HepG2 (cell line): ENCODE results near the gene ATG16L1. TPM values are rescaled to one million over a fixed set of nuclear protein-coding genes. Genes with fewer than 3 reads are reported as not detected.

Experiments used
- ATAC-seq: fragments of 200-7000 bp; cut with Tn5 transposase; 3 replicates; pipeline ENCODE4 v1.9.1; 2020; ENCODE audit warnings: mild to moderate bottlenecking, moderate library complexity
- BruUV-seq: library from RNA; stranded (reverse); fragments of 400-500 nt; replicated peaks from 2 replicates; lab custom pipeline; 2021; lab: Mats Ljungman, UMichigan
- CTCF ChIA-PET: fragments of 300-600 bp; formaldehyde crosslinking; extraction: SDS; loops from one replicate; lab custom pipeline; 2021; ENCODE audit warnings: low total read pairs, inconsistent platforms, low intra/inter-chr PET ratio; lab: Yijun Ruan, JAX
- POLR2A ChIA-PET: fragments of 350-600 bp; sonication (Branson Sonifier 250); formaldehyde crosslinking; loops from one replicate; lab custom pipeline; 2020; ENCODE audit warnings: antibody characterized with exemption, inconsistent platforms; lab: Yijun Ruan, JAX
- DNase-seq: peaks from one replicate; pipeline ENCODE4 v3.0.0-alpha.2; 2015; ENCODE audit warnings: low spot score
- FAIRE-seq: peaks from 3 replicates; lab custom pipeline; 2011; peaks lifted over from hg19 to GRCh38; lab: Jason Lieb, UNC
- H2AFZ ChIP-seq: one replicate; pipeline ENCODE4 v1.6.1; 2011; ENCODE audit warnings: low read length, inconsistent platforms
- H3K27ac ChIP-seq: fragments of 300-600 bp; 3 replicates; pipeline ENCODE4 v1.8.0; 2011; ENCODE audit warnings: mixed run types, mild to moderate bottlenecking, mixed read lengths, low read length, inconsistent platforms; ENCODE audit not compliant: insufficient read depth; ENCODE audit errors: extremely low read length
- H3K27me3 ChIP-seq, 2 experiments: fragments of 200-600 bp in 1 of 2; 2 replicates in 1 of 2; 3 replicates in 1 of 2; pipeline versions ENCODE4 v1.6.0 to v1.8.0; 2011; ENCODE audit warnings: low read length in 2 of 2, mild to moderate bottlenecking in 2 of 2, moderate library complexity in 2 of 2, inconsistent platforms in 1 of 2; ENCODE audit not compliant: insufficient read depth in 2 of 2, control insufficient read depth in 1 of 2
- H3K36me3 ChIP-seq, 2 experiments: fragments of 200-600 bp in 1 of 2; replicated peaks in 1 of 2; 2 replicates in 1 of 2; 3 replicates in 1 of 2; pipeline versions ENCODE4 v1.5.1 to v1.8.0; 2011; ENCODE audit warnings: low read length in 2 of 2, inconsistent platforms in 1 of 2; ENCODE audit not compliant: insufficient read depth in 2 of 2, control insufficient read depth in 1 of 2
- H3K4me1 ChIP-seq: 2 replicates; pipeline ENCODE4 v1.5.1; 2012; ENCODE audit warnings: low read length, inconsistent platforms; ENCODE audit not compliant: insufficient read depth
- H3K4me2 ChIP-seq: 2 replicates; pipeline ENCODE4 v1.6.0; 2011; ENCODE audit warnings: low read depth, low read length, inconsistent platforms
- H3K4me3 ChIP-seq, 3 experiments: fragments of 200-600 bp in 1 of 3; sonication (generic), shearing (Covaris generic) in 1 of 3; replicated peaks in 1 of 3; 2 replicates each; pipeline ENCODE4 v1.5.1; 2011 to 2016; ENCODE audit warnings: low read length in 3 of 3, inconsistent platforms in 2 of 3, low read depth in 2 of 3, mild to moderate bottlenecking in 2 of 3, control low read depth in 1 of 3, mixed read lengths in 1 of 3; ENCODE audit not compliant: insufficient read depth in 1 of 3
- H3K79me2 ChIP-seq: one replicate; pipeline ENCODE4 v1.6.1; 2011; ENCODE audit warnings: low read length, inconsistent platforms; ENCODE audit not compliant: insufficient read depth
- H3K9ac ChIP-seq: 2 replicates; pipeline ENCODE4 v1.6.0; 2011; ENCODE audit warnings: mild to moderate bottlenecking, low read depth, low read length, inconsistent platforms; ENCODE audit not compliant: insufficient read depth
- H3K9me3 ChIP-seq: 2 replicates; pipeline ENCODE4 v1.5.1; 2012; ENCODE audit warnings: mild to moderate bottlenecking, low read length
- H4K20me1 ChIP-seq: 2 replicates; pipeline ENCODE4 v1.6.0; 2011; ENCODE audit warnings: inconsistent platforms, mild to moderate bottlenecking, low read length, moderate library complexity; ENCODE audit not compliant: insufficient read depth
- CEBPB ChIP-seq: IDR thresholded peaks from 2 replicates; pipeline ENCODE4 v1.6.1; 2011; ENCODE audit warnings: low read depth, low read length, improper control_type of control experiment, borderline replicate concordance
- FOXK2 ChIP-seq: fragments of 450-650 bp; IDR thresholded peaks from 2 replicates; pipeline ENCODE4 v1.6.1; 2016
- GPN1 ChIP-seq: sonication (generic); formaldehyde crosslinking; IDR thresholded peaks from 2 replicates; pipeline ENCODE4 v1.5.1; 2020; ENCODE audit warnings: missing genetic modification reagents, borderline replicate concordance
- HDAC2 ChIP-seq: sonication (generic); formaldehyde crosslinking; IDR thresholded peaks from 2 replicates; pipeline ENCODE4 v1.4.0; 2020; ENCODE audit warnings: missing genetic modification reagents
- HMGA1 ChIP-seq: sonication (generic); formaldehyde crosslinking; conservative IDR thresholded peaks from 2 replicates; pipeline ENCODE4 v1.4.0; 2020; ENCODE audit warnings: missing genetic modification reagents
- LRRFIP1 ChIP-seq: sonication (generic); formaldehyde crosslinking; conservative IDR thresholded peaks from 2 replicates; pipeline ENCODE4 v1.4.0; 2020; ENCODE audit warnings: missing genetic modification reagents
- NFE2L2 ChIP-seq: fragments of 150-350 bp; IDR thresholded peaks from 2 replicates; pipeline ENCODE4 v1.6.1; 2014; ENCODE audit warnings: low read length
- SYNCRIP ChIP-seq: fragments of 200-400 bp; formaldehyde crosslinking; IDR thresholded peaks from 2 replicates; pipeline ENCODE4 v1.6.1; 2018; ENCODE audit warnings: mild to moderate bottlenecking, low read depth, low read length; ENCODE audit not compliant: insufficient read depth
- ZBTB39 ChIP-seq: sonication (generic); formaldehyde crosslinking; IDR thresholded peaks from 2 replicates; pipeline ENCODE4 v1.5.0; 2020; ENCODE audit warnings: missing genetic modification reagents
- ZNF562 ChIP-seq: sonication (generic); formaldehyde crosslinking; IDR thresholded peaks from 2 replicates; pipeline ENCODE4 v1.8.0; 2022; ENCODE audit warnings: missing genetic modification reagents, borderline replicate concordance
- ZNF576 ChIP-seq: sonication (generic); formaldehyde crosslinking; IDR thresholded peaks from 2 replicates; pipeline ENCODE4 v1.4.0; 2020; ENCODE audit warnings: mild to moderate bottlenecking, missing genetic modification reagents
- ZNF746 ChIP-seq: sonication (generic); formaldehyde crosslinking; IDR thresholded peaks from 2 replicates; pipeline ENCODE4 v1.8.0; 2022; ENCODE audit warnings: mild to moderate bottlenecking, missing genetic modification reagents
- ZZZ3 ChIP-seq: sonication (generic); formaldehyde crosslinking; IDR thresholded peaks from 2 replicates; pipeline ENCODE4 v1.4.0; 2020; ENCODE audit warnings: missing genetic modification reagents, mild to moderate bottlenecking, borderline replicate concordance
- WGBS: methylation state at CpG from one replicate; pipeline ENCODE4 v1.1.6; 2017; ENCODE audit warnings: low lambda C conversion rate; 5-methylcytosine and 5-hydroxymethylcytosine counted together
- in situ Hi-C: cut with HindIII; loops from 2 replicates; pipeline ENCODE4 v1.10.0; 2017; ENCODE audit warnings: low pct_unique_long_range_greater_than_20kb; ENCODE audit not compliant: extremely low pct_ligation_motif_present
- intact Hi-C: fragments of 100-400 bp; cut with micrococcal nuclease; formaldehyde crosslinking; loops from one replicate; pipeline ENCODE4 v1.10.0; 2022; ENCODE audit not compliant: unreplicated experiment
- polyA plus RNA-seq, 8 experiments: library from polyadenylated mRNA; depleted of rRNA in 3 of 8; stranded (reverse) in 7 of 8; unstranded in 1 of 8; fragments of >200 nt; fragmentation: Illumina TruSeq in 4 of 8; extraction: Trizol in 4 of 8; gene quantifications; 2 replicates each; pipeline versions ENCODE4 v1.2.1 to v1.2.3, GENCODE V29; 2011 to 2016; ENCODE audit warnings: low read depth in 4 of 8, missing spikeins in 1 of 8, mixed read lengths in 1 of 8; ENCODE audit not compliant: insufficient read depth in 1 of 8
- total RNA-seq, 5 experiments: library from RNA; depleted of rRNA; stranded (reverse); fragments of >200 nt; fragmentation: Illumina TruSeq; extraction: Trizol; gene quantifications; 2 replicates each; pipeline ENCODE4 v1.2.3, GENCODE V29; 2016; ENCODE audit warnings: low read depth in 1 of 5

ATG16L1 gene
- total and polyA plus RNA-seq, 2 of the 13 experiments (the other 11 are each of a cell fraction or from before 2014, with no cell fraction given), result 26.0 to 51.7 TPM

- TF ChIP-seq NFE2L2, result no peak
Measured at GRCh38 chr2:233297076-233297475, 45.6 kb downstream of the ATG16L1 start (continued).

GRCh38 chr2:233300401-233300800, 48.9 kb downstream of the ATG16L1 start:
- POLR2A ChIA-PET, result no interaction called here
- Histone ChIP-seq H3K4me2 (no peak overlapping the region), H2AFZ (no peak overlapping the region), H3K9me3 (no peaks in the 10 kb centered on the region), H3K36me3 (peaks cover 3 to 10% of the 10 kb centered on the region in 2 experiments; a peak in 2 of 5 replicates), H3K9ac (no peak overlapping the region), H3K4me1 (no peaks in the 10 kb centered on the region), H3K79me2 (no peaks in the 10 kb centered on the region), H3K27me3 (no peaks in the 10 kb centered on the region), H4K20me1 (no peaks in the 10 kb centered on the region), H3K4me3 (no peak overlapping the region), H3K27ac (no peak overlapping the region)
- CTCF ChIA-PET, result no interaction called here
- BruUV-seq, result no TSS peak
- 43% methylated on average over 4 of the region's 4 CpGs for WGBS
- TF ChIP-seq CEBPB (peak; percentile 28; the same call in 1 of the 2 replicates), ZNF576 (CRISPR knock-in tag) (no peak)
- ATAC-seq (no peak), DNase-seq (no peak), FAIRE-seq (no peak)
- in situ Hi-C loops, result loop anchor here (25.0 kb wide), 1 partner anchor 537 kb away; no protein-coding TSS in a partner anchor
- intact Hi-C loops, result no loop called here

GRCh38 chr2:233301248-233301647, 49.8 kb downstream of the ATG16L1 start:
- FAIRE-seq (no peak), ATAC-seq (no peak), DNase-seq (no peak)
- H3K27me3 ChIP-seq, result no peaks in the 10 kb centered on the region; a peak in 1 of 5 replicates
- no peaks in the 10 kb centered on the region for H3K79me2 ChIP-seq
- H3K36me3 ChIP-seq, result peaks cover 0 to 1% of the 10 kb centered on the region in 2 experiments; a peak in 1 of 5 replicates
- BruUV-seq, result no TSS peak
- no peak overlapping the region for H2AFZ ChIP-seq
- no peak overlapping the region for H3K4me2 ChIP-seq
- no peak overlapping the region for H3K4me3 ChIP-seq
- POLR2A ChIA-PET, result no interaction called here
- no peak overlapping the region for H3K27ac ChIP-seq
- H3K4me1 ChIP-seq, result 0 out of 2 replicates have a peak, but pooled peaks cover 2% of the 10 kb centered on the region
- intact Hi-C loops, result no loop called here
- H4K20me1 ChIP-seq, result no peaks in the 10 kb centered on the region
- WGBS, result 21% methylated on average over 2 of the region's 2 CpGs
- TF ChIP-seq ZZZ3 (no peak), ZBTB39 (CRISPR knock-in tag) (no peak), LRRFIP1 (CRISPR knock-in tag) (no peak), SYNCRIP (no peak), FOXK2 (no peak), HDAC2 (CRISPR knock-in tag) (no peak), ZNF562 (CRISPR knock-in tag) (no peak), HMGA1 (CRISPR knock-in tag) (no peak), ZNF746 (CRISPR knock-in tag) (no peak), GPN1 (CRISPR knock-in tag) (no peak)
- no peaks in the 10 kb centered on the region for H3K9me3 ChIP-seq
- in situ Hi-C loops, result loop anchor here (25.0 kb wide), 1 partner anchor 536 kb away; no protein-coding TSS in a partner anchor
- CTCF ChIA-PET, result no interaction called here
- no peak overlapping the region for H3K9ac ChIP-seq
